Kidney tubule cell (primary cell): ENCODE results near the gene ANKMY1.

Experiments
- DNase-seq: peaks from one replicate; pipeline ENCODE4 v3.0.0-alpha.2; 2018; ENCODE audit warnings: low spot score

ANKMY1 gene

DNA sequence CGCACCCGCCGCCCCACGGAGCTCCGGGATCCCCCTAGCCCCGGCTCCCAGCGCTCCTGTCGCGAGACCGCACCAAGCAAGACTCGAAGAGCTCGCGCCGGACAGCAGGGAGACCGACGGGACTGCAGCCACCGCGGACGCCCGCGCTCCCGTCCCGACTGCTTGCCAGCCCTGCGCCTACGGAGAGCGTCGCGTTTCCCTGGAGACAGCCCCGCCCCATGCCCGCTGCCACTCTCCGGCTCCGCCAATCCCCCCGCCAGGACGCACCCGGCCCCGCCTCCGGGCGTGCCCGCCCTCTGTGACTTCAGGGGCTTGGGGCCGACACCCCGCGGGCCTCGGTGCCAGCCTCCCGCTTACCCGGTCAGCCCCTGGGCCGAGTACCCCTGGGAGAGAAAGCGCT lies at the start of gene ANKMY1:
TSS of gene ANKMY1 (minus strand) at position 181 of the 400 bp plus-strand sequence. CDS start 653 bp downstream, outside the sequence.
- peak; percentile 78 for DNase-seq

DNA sequence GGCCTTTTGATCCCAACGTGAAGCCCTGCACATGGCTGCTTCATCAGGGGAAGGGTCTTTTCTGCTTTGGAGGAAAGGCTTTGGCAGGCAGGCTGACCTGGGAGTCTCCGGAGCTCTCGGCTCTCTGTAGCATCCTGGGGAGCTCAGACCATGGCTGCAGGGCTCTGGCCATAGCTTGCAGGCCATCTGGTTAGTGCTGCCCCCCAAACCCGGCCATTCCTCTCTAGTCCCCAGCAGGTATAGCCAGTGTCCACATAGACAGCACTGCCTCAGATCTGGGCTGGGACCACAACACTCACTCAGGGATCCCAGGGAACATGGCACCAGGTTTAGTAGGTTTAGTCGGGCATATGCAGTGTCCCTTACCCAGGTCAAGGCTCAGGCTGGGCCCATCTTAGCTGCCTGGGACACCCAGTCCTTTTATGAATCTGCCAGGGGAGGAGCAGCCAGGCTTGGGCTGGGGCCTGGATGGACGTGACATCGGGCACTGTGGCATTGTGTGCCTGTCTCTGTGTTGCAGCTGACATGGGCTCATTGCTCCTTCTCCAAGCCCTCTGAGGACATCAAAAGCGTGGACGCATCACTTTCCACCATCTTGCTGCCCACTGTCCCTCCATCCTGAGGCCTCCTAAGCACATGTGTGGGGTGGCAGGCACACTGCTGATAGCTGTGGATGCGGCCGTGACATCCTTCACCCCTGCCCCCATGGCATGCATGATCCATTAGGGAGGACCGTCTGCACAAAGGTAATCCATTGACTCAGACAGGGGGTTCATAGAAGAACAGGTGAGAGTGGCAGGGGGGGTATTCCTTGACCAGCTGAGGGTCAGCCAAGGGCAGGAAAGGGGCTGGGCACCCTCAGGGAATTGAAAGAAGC lies 48.3 kb upstream of the ANKMY1 start:
- DNase-seq, result no peak

DNA sequence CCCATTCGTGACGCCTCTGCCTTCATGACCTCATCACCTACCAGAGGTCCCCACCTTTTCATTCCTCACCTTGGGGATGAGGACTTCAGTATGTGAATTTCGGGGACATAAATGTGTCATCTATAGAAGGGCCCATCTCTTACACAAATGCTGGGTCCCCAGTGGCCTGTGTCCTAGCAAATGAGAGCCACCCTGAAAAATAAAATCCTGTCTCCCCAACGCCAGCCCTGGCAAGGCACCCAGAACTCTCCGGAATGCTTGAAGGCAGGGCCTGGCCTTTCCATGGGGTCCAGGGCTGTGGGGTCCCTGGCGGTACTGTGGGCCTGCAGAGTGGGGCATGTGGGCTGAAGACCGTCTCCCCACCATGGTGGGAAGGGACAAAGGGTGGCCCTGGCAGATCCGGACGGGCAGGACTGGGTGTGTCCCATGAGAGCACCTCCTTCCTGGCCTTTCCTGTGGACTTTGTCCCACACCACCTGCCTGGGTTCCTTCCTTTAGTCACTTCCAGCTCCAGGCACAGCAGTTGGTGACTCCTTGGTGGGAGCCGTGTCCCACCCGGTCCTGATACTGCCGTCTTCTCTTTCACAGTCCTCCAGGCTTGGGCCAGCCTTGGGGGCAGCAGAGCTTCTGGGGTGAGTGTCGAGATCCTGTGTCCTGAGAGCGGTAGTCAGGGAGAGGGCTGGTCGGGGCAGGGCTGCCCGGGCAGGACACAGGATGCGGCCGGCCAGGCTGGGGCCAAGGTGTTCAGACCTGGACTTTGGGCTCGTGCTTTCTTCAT lies 47.3 kb upstream of the ANKMY1 start:
- DNase-seq, result no peak

GRCh38 chr2:240604291-240604938 lies 46.6 kb upstream of the ANKMY1 start:
- peak; percentile 86 for DNase-seq

GRCh38 chr2:240603846-240604245 lies 46.1 kb upstream of the ANKMY1 start:
- DNase-seq, result no peak

GRCh38 chr2:240603081-240603835 lies 45.5 kb upstream of the ANKMY1 start:
- no peak for DNase-seq

GRCh38 chr2:240602266-240603050 lies 44.7 kb upstream of the ANKMY1 start:
- DNase-seq, result no peak

DNA sequence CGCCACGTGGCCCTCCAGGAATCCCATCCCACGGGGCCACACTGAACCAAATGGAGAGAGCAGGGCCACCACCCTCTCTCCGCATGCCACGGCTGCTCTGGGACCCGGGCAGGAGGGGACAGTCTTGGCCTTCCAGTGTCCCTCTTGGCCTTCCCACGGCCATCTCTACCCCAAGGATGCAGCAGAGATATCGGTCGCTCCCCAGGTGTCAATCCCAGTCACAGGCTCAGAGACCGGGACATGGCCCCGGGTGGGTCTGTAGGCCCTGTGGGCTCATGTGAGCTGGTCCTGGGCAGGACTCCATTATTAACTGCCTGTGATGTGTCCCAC lies 44.0 kb upstream of the ANKMY1 start:
- no peak for DNase-seq

DNA sequence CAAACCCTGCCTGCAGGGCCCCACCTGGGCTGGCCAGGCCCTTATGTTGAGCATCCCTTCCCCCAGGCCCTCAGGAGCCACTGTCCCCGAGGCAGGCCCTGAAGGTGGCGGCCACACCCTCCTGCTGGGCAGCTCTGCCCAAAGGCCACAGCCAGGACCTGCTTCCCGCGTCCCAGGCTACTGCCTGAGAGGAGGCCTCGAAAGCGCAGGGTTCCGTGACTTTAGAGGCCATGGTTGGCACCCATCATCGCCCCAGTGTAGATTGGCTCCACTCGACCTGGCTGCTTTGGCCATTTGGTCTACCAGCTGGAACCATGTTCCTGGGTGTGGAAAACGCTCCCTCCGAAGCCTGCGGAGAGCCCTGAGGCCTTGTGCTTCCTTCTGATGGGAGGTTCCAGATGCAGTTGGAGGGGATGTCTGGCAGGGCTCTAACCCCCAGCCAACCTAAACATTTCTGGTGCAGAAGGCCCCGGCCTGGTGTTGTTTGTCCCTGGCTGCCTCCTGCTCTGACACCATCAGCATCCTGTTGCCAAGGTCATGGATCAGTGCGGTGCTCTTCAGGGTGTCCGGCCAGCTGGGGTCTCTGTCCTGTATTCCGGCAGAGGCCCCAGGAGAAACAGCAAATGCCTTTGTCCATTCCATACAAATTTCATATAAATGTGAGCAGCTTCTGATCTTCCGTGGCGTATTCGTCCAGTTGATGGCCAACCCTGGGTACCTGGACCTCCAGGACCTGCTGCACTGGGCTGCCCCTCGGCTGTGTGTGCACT lies 43.5 kb upstream of the ANKMY1 start:
- no peak for DNase-seq

GRCh38 chr2:240600451-240600961 lies 42.7 kb upstream of the ANKMY1 start:
- no peak for DNase-seq

DNA sequence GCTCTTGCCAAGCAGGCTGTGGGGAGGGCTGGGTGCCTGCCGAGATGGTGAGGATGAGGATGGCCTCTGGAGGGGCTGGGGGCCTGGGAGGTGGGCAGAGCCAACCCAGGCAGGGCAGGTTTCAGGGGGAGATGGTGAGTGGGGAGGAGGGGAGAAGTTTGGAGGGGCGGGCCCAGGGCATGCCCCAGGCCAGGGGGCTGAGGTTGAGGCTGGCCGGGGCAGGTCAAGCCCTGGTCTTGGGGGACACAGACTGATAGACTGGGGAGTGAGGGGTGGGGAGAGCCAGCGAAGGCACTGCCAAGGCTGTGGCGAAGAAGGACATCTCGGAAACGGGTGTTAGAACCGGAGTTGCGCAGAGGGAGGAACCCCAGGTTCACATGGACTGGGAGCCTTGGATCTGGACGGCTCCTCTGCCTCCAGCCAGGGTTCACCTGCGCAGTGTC lies 41.4 kb upstream of the ANKMY1 start:
- no peak for DNase-seq

GRCh38 chr2:240598311-240598911 lies 40.6 kb upstream of the ANKMY1 start:
- no peak for DNase-seq

- no peak for DNase-seq
Observed at GRCh38 chr2:240597419-240598181, 39.8 kb upstream of the ANKMY1 start.

DNA sequence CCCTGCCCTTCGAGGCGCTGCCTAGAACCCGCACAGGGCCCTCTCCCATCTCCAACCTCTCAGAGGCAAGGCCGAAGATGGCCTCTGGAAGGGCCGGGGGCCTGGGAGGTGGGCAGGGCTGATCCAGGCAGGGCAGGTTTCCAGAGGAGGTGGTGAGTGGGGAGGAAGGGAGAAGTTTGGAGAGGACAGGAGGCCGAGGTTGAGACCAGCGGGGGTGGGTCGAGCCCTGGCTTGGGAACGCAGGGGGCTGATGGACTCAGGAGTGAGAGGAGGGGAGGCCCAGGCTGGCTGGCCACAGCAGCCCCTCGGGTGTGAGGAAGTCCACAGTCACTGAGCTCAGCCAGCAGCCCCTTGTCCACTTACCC lies 39.2 kb upstream of the ANKMY1 start:
- DNase-seq, result no peak

- DNase-seq, result no peak
Observed at GRCh38 chr2:240596491-240596931, 38.7 kb upstream of the ANKMY1 start.

DNA sequence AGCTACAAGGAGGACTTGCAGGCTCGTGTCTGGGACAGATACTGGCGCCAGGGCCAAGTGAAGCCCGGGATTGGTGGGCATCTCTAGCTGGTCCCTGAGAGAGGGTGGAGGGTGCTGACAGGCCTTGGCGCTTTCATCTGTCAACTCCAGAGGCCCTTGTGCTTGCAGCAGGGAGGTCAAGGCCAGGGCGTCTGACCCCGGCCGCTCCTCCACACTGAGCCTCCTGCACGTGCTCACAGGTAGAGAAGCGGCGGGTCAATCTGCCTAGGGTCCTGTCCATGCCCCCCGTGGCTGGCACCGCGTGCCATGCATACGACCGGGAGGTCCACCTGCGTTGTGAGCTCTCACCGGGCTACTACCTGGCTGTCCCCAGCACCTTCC lies 38.3 kb upstream of the ANKMY1 start:
- no peak for DNase-seq

DNA sequence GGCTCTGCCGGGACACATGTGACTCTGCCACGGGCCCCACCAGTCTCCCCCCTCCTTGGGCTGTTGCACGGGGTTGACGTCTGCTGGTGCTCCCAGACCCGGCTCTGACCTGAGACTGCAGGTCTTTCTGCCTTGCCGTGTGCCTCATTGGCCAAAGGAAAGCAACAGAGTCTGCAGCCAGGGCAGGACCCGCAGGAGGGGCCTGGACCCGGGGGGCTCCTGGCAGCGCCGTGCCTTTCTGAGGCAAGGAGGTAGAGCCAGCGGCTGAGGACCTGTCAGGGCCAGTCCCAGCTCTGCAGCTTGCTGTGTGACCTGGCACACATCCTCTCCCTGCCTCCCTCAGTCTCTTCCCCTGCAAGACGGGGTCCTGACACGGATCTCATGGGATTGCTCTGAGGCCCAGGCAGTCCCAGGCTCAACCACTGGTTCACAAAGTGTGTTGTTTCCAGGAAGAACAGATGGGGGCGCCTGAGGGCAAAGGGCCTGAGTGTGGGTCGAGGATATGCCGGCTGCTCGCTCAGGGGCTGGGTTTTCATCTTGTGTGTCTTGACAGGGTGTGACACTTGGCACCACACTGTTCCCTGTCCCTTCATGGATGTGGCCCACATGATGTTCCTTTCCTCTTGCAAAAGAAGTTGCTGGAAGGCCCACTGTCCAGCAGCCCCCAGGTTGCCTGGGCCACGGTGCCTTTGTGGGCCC lies 37.7 kb upstream of the ANKMY1 start:
- DNase-seq, result no peak
